IPS-20b (cell line): ENCODE results near the gene SS18L1.

Experiments
- H3K27ac ChIP-seq: one replicate; pipeline ENCODE4 v1.5.1; 2013; ENCODE audit warnings: low read length
- H3K27me3 ChIP-seq: 2 replicates; pipeline ENCODE4 v1.6.1; 2013; ENCODE audit warnings: mild to moderate bottlenecking, low read length, inconsistent platforms; ENCODE audit not compliant: insufficient read depth
- H3K36me3 ChIP-seq: 2 replicates; pipeline ENCODE4 v1.6.1; 2013; ENCODE audit warnings: low read depth, mild to moderate bottlenecking, inconsistent platforms, low read length, moderate library complexity; ENCODE audit not compliant: insufficient read depth
- H3K4me1 ChIP-seq: 2 replicates; pipeline ENCODE4 v1.6.1; 2013; ENCODE audit warnings: mild to moderate bottlenecking, control low read depth, inconsistent platforms, low read length, moderate library complexity; ENCODE audit not compliant: insufficient read depth
- H3K4me3 ChIP-seq: 2 replicates; pipeline ENCODE4 v1.5.1; 2013; ENCODE audit warnings: mild to moderate bottlenecking, low read length, inconsistent platforms
- H3K9ac ChIP-seq: 2 replicates; pipeline ENCODE4 v1.6.1; 2013; ENCODE audit warnings: low read depth, mild to moderate bottlenecking, inconsistent platforms, low read length, moderate library complexity
- H3K9me3 ChIP-seq: 2 replicates; pipeline ENCODE4 v1.6.1; 2013; ENCODE audit warnings: mild to moderate bottlenecking, low read depth, low read length, inconsistent platforms; ENCODE audit not compliant: insufficient read depth

SS18L1 gene

GRCh38 chr20:62133864-62134263 is 9.7 kb upstream of the SS18L1 start:
- H3K27ac ChIP-seq: no peak overlapping the region
- no peak overlapping the region for H3K4me3 ChIP-seq
- no peaks in the 10 kb centered on the region for H3K27me3 ChIP-seq
- H3K9ac ChIP-seq: no peak overlapping the region
- H3K36me3 ChIP-seq: peaks cover 99% of the 10 kb centered on the region
- H3K9me3 ChIP-seq: no peaks in the 10 kb centered on the region
- no peaks in the 10 kb centered on the region for H3K4me1 ChIP-seq

GRCh38 chr20:62134735-62135231 is 8.8 kb upstream of the SS18L1 start:
- Histone ChIP-seq H3K9me3 (no peaks in the 10 kb centered on the region), H3K36me3 (peaks cover 99% of the 10 kb centered on the region), H3K27me3 (no peaks in the 10 kb centered on the region), H3K27ac (no peak overlapping the region), H3K9ac (no peak overlapping the region), H3K4me3 (no peak overlapping the region), H3K4me1 (no peaks in the 10 kb centered on the region)

- no peaks in the 10 kb centered on the region for H3K4me1 ChIP-seq
- H3K4me3 ChIP-seq: no peak overlapping the region
- H3K9ac ChIP-seq: no peak overlapping the region
- peaks cover 99% of the 10 kb centered on the region for H3K36me3 ChIP-seq
- H3K9me3 ChIP-seq: no peaks in the 10 kb centered on the region
- no peak overlapping the region for H3K27ac ChIP-seq
- H3K27me3 ChIP-seq: no peaks in the 10 kb centered on the region
These were observed 7.8 kb upstream of the SS18L1 start for GRCh38 chr20:62135573-62136266.

DNA sequence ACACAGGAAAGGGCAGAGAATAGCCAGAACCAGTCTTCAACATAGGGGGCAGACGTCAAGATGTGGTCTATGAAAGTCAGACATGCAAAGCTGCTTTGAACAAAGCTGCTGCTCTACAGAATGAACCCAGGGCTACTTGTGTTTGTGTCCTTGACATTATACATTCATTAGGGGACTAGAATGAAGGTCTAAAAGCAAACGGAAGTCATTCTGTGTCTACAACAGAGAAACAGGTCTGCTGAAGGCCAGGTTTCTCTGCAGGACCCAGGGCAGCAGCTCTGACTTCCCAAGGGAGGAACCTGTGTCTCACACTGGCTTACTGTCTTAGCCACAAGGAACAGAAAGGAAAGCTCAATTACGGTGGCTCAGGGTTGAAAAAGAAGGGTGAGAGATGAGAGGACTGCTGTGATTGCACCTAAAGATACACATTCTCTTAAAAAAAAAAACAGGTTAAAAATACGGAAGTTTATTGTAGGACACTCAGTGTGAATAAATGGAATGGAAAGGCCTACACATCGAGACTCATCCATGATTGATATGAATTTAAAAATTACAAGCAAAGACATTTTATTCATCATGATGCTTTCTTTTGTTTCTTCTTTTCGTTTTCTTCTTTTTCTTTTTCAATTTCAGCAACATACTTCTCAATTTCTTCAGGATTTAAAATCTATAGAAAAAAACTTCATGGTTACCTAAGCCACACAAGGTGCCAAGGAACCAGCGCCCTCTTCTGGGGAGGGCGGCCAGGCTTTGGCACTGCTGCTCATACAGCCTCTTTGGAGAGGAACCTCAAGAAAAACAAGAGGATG is 7.1 kb upstream of the SS18L1 start:
- no peak overlapping the region for H3K27ac ChIP-seq
- peaks cover 97% of the 10 kb centered on the region for H3K36me3 ChIP-seq
- peaks cover 3% of the 10 kb centered on the region; the same call in 1 of the 2 replicates for H3K4me1 ChIP-seq
- no peak overlapping the region for H3K4me3 ChIP-seq
- no peak overlapping the region for H3K9ac ChIP-seq
- no peaks in the 10 kb centered on the region for H3K9me3 ChIP-seq
- H3K27me3 ChIP-seq: no peaks in the 10 kb centered on the region

DNA sequence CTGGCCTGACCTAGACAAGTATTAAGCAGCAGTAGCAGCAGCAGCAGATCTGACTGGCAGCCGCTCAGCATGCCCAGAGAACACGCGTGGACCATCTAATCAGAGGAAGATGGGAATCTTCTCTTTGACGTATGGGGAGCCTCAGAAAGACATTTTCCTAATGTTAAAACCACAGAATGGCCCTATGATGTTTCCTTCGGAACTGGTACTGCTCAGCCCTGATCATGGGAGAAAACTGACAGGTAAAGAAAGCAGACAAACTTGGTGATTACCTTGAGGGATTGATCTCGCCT is 6.5 kb upstream of the SS18L1 start:
- no peaks in the 10 kb centered on the region for H3K27me3 ChIP-seq
- no peak overlapping the region for H3K9ac ChIP-seq
- peaks cover 94% of the 10 kb centered on the region for H3K36me3 ChIP-seq
- H3K4me1 ChIP-seq: peaks cover 8% of the 10 kb centered on the region; the same call in 1 of the 2 replicates
- no peak overlapping the region for H3K4me3 ChIP-seq
- H3K9me3 ChIP-seq: no peaks in the 10 kb centered on the region
- H3K27ac ChIP-seq: no peak overlapping the region

GRCh38 chr20:62137478-62138203 is 5.9 kb upstream of the SS18L1 start:
- Histone ChIP-seq H3K9ac (no peak overlapping the region), H3K36me3 (peaks cover 88% of the 10 kb centered on the region)

DNA sequence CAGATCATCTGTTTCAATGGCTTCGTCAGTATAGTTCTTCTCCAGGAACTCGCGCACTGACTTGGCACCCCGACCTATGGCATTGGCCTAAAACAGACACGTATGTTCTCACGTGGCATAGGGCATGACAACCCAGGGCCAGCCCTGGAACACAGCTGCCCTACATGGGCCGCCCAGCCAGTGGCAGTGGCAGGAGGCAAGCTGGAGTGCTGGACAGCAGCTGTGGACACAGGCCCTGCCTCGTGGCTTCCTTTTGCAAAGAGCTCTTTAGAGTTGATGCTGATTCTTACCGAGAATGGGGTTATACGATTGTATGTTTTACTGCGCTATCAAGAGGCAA is 5.4 kb upstream of the SS18L1 start:
- no peak overlapping the region for H3K9ac ChIP-seq
- peaks cover 8% of the 10 kb centered on the region; the same call in 1 of the 2 replicates for H3K4me1 ChIP-seq
- H3K36me3 ChIP-seq: peaks cover 83% of the 10 kb centered on the region
- H3K9me3 ChIP-seq: no peaks in the 10 kb centered on the region
- no peaks in the 10 kb centered on the region for H3K27me3 ChIP-seq
- H3K4me3 ChIP-seq: no peak overlapping the region
- H3K27ac ChIP-seq: no peak overlapping the region

More at GRCh38 chr20:62137478-62138203, 5.9 kb upstream of the SS18L1 start:
- no peaks in the 10 kb centered on the region for H3K27me3 ChIP-seq
- peaks cover 8% of the 10 kb centered on the region; the same call in 1 of the 2 replicates for H3K4me1 ChIP-seq
- no peak overlapping the region for H3K27ac ChIP-seq
- no peak overlapping the region for H3K4me3 ChIP-seq
- H3K9me3 ChIP-seq: no peaks in the 10 kb centered on the region

- peaks cover 75% of the 10 kb centered on the region for H3K36me3 ChIP-seq
These were observed 4.7 kb upstream of the SS18L1 start for GRCh38 chr20:62138912-62139311.

GRCh38 chr20:62139636-62140035 is 3.9 kb upstream of the SS18L1 start:
- Histone ChIP-seq H3K4me3 (no peak overlapping the region), H3K27ac (no peak overlapping the region), H3K4me1 (peaks cover 10% of the 10 kb centered on the region; the same call in 1 of the 2 replicates), H3K9me3 (no peaks in the 10 kb centered on the region), H3K27me3 (peaks cover 2% of the 10 kb centered on the region; the same call in 1 of the 2 replicates), H3K36me3 (peaks cover 69% of the 10 kb centered on the region), H3K9ac (no peak overlapping the region)

More at GRCh38 chr20:62138912-62139311, 4.7 kb upstream of the SS18L1 start:
- Histone ChIP-seq H3K9ac (no peak overlapping the region), H3K4me1 (peaks cover 8% of the 10 kb centered on the region; the same call in 1 of the 2 replicates), H3K9me3 (no peaks in the 10 kb centered on the region), H3K27ac (no peak overlapping the region), H3K27me3 (no peaks in the 10 kb centered on the region), H3K4me3 (no peak overlapping the region)

- Histone ChIP-seq H3K9me3 (no peaks in the 10 kb centered on the region), H3K4me1 (peaks cover 13% of the 10 kb centered on the region; the same call in 1 of the 2 replicates), H3K36me3 (peaks cover 65% of the 10 kb centered on the region), H3K27me3 (peaks cover 4% of the 10 kb centered on the region; the same call in 1 of the 2 replicates), H3K27ac (no peak overlapping the region), H3K9ac (peak overlapping the region; percentile 86; the same call in 1 of the 2 replicates), H3K4me3 (0 out of 2 replicates have a peak overlapping the region, but pooled peaks have one; percentile 97)
These were observed 2.5 kb upstream of the SS18L1 start for GRCh38 chr20:62141043-62141396.

DNA sequence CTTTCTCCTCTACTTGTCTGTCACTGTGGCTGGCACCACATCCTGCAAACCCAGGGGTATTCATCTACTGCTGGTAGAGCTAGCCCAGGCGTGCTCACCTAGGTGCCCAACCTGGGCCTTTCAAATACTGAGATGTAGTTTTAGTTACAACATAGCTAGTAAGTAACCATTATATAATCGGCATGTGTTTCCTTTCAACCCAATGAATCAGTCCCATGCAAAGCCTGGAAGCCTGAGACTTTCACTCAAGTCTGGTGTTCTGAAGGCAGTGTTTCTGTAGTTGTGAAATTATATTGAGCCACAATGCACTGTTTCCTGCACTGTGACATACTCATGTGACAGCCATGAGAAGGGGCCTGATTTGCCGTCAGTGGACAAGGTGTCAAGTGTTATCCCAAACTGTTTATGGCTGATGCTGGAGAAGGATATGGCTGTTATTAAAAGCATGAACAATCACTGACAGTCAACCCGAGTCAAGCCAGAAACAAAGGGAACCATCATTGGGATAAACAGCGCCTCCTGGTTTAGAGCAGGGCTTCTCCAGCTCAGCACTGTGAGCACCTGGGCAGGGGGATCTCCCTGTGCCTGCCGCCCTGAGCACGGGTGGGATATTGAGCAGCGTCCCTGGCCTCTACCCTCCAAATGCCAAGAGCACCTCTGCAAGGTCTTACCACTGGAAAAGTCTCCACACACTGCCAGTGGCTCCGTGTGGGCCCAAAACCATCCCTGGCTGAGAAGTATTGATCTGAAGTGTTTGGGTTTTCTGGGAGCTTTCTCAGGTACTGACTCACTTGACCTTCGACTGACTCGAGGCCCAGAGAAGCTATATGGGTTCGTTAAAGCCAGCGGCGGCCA is 1.9 kb upstream of the SS18L1 start:
- peak overlapping the region; percentile 86 for H3K9ac ChIP-seq
- H3K4me3 ChIP-seq: peak overlapping the region; percentile 97
- H3K27me3 ChIP-seq: peaks cover 4% of the 10 kb centered on the region; the same call in 1 of the 2 replicates
- no peak overlapping the region for H3K27ac ChIP-seq
- peaks cover 13% of the 10 kb centered on the region; the same call in 1 of the 2 replicates for H3K4me1 ChIP-seq
- no peaks in the 10 kb centered on the region for H3K9me3 ChIP-seq
- peaks cover 63% of the 10 kb centered on the region for H3K36me3 ChIP-seq
